Sigmoid colon (tissue), 7 donors: Measurements from ENCODE around the gene PHF13. TPM values are rescaled to one million over a fixed set of nuclear protein-coding genes. Genes with fewer than 3 reads are reported as not detected.

ENCODE experiments used
- polyA plus RNA-seq, 3 donors: library from polyadenylated mRNA; stranded (reverse); fragments of 200-250 nt; gene quantifications; one replicate each; pipeline ENCODE4 v1.2.3, GENCODE V29; 2013
- total RNA-seq, 4 donors: library from RNA; depleted of rRNA; stranded (reverse); fragments of >200 nt; gene quantifications; one replicate each; pipeline ENCODE4 v1.1.0, GENCODE V29; 2016
- donor health status: healthy with polysubstance abuse.
- donor health status: Bipolar disorder and iron deficiency.
- donor health status: healthy.

Gene PHF13
- total and polyA plus RNA-seq, 7 donors: 3.9 to 19.4 (median 12.5) TPM

Other genes with a start within 250 kb of the PHF13 start
- gene ACOT7, start 220.0 kb upstream of the PHF13 start, total RNA-seq: 10 to 100 TPM; 17.9 to 26.5 (median 22.2) TPM
- gene ACOT7, start 220.0 kb upstream of the PHF13 start, polyA plus RNA-seq: 10 to 100 TPM; 54.7 to 81.0 (median 78.8) TPM
- gene HES2, start 193.8 kb upstream of the PHF13 start, total RNA-seq: not detected
- gene HES2, start 193.8 kb upstream of the PHF13 start, polyA plus RNA-seq: 10 to 100 TPM; 10.7 to 27.0 (median 19.9) TPM
- gene ESPN, start 189.0 kb upstream of the PHF13 start, total RNA-seq: 1 to 10 TPM in 1 of 4 donors, under 1 TPM in 1, not detected in 2; 0.55 to 1.3 TPM
- 100 to 1,000 TPM in 2 of 3 donors, 10 to 100 TPM in 1; 86.5 to 202 (median 117) TPM for gene ESPN, start 189.0 kb upstream of the PHF13 start, polyA plus RNA-seq
- 10 to 100 TPM in 1 of 4 donors, 1 to 10 TPM in 3; 2.5 to 11.6 (median 5.5) TPM for gene TNFRSF25, start 147.6 kb upstream of the PHF13 start, total RNA-seq
- 10 to 100 TPM in 1 of 3 donors, 1 to 10 TPM in 2; 3.5 to 65.9 (median 7.8) TPM for gene TNFRSF25, start 147.6 kb upstream of the PHF13 start, polyA plus RNA-seq
- gene PLEKHG5, start 122.1 kb upstream of the PHF13 start, total RNA-seq: 1 to 10 TPM; 2.5 to 7.5 (median 5.2) TPM
- gene PLEKHG5, start 122.1 kb upstream of the PHF13 start, polyA plus RNA-seq: 10 to 100 TPM in 1 of 3 donors, 1 to 10 TPM in 2; 4.2 to 18.8 (median 5.4) TPM
- 10 to 100 TPM; 17.3 to 29.6 (median 20.7) TPM for gene NOL9, start 59.2 kb upstream of the PHF13 start, total RNA-seq
- 1 to 10 TPM; 1.2 to 9.1 (median 1.8) TPM for gene NOL9, start 59.2 kb upstream of the PHF13 start, polyA plus RNA-seq
- under 1 TPM in 1 of 4 donors, not detected in 3; 0.36 TPM for gene TAS1R1, start 58.4 kb upstream of the PHF13 start, total RNA-seq
- under 1 TPM in 1 of 3 donors, not detected in 2; 0.10 TPM for gene TAS1R1, start 58.4 kb upstream of the PHF13 start, polyA plus RNA-seq
- 10 to 100 TPM; 14.4 to 26.8 (median 16.3) TPM for gene ZBTB48, start 33.7 kb upstream of the PHF13 start, total RNA-seq
- 10 to 100 TPM; 15.0 to 31.3 (median 23.4) TPM for gene ZBTB48, start 33.7 kb upstream of the PHF13 start, polyA plus RNA-seq
- gene KLHL21, start 10.9 kb upstream of the PHF13 start, total RNA-seq: 10 to 100 TPM; 54.0 to 83.6 (median 73.2) TPM
- 10 to 100 TPM in 1 of 3 donors, 1 to 10 TPM in 2; 4.8 to 12.0 (median 5.1) TPM for gene KLHL21, start 10.9 kb upstream of the PHF13 start, polyA plus RNA-seq
- gene THAP3, start 11.1 kb downstream of the PHF13 start, total RNA-seq: 10 to 100 TPM; 22.7 to 30.6 (median 26.6) TPM
- gene THAP3, start 11.1 kb downstream of the PHF13 start, polyA plus RNA-seq: 10 to 100 TPM; 12.6 to 20.5 (median 15.3) TPM
- gene DNAJC11, start 88.1 kb downstream of the PHF13 start, total RNA-seq: 10 to 100 TPM; 21.0 to 34.6 (median 23.8) TPM
- 10 to 100 TPM; 33.0 to 48.5 (median 46.7) TPM for gene DNAJC11, start 88.1 kb downstream of the PHF13 start, polyA plus RNA-seq
- gene CAMTA1, start 171.7 kb downstream of the PHF13 start, total RNA-seq: 100 to 1,000 TPM; 153 to 178 (median 168) TPM
- 100 to 1,000 TPM in 2 of 3 donors, 10 to 100 TPM in 1; 97.9 to 196 (median 181) TPM for gene CAMTA1, start 171.7 kb downstream of the PHF13 start, polyA plus RNA-seq